BE2C (cell line): ENCODE data around the gene ABCC9.
"Not testable (repeated sequence)": the region's sequence is repeated elsewhere in the genome, so short reads cannot be mapped to it uniquely, and the experiment has no call there.

Source experiments
- DNase-seq: peaks from one replicate; pipeline ENCODE4 v3.0.0-alpha.2; 2020
- H3K27me3 ChIP-seq: fragments of 250-450 bp; sonication (Bioruptor Pico); 2 replicates; pipeline ENCODE4 v1.5.1; 2020; ENCODE audit warnings: mild to moderate bottlenecking
- H3K36me3 ChIP-seq: fragments of 250-450 bp; sonication (Bioruptor Pico); 2 replicates; pipeline ENCODE4 v1.5.1; 2020; ENCODE audit warnings: mild to moderate bottlenecking
- H3K4me1 ChIP-seq: fragments of 250-450 bp; sonication (Bioruptor Pico); 2 replicates; pipeline ENCODE4 v1.5.1; 2020
- H3K4me3 ChIP-seq: 2 replicates; pipeline ENCODE4 v1.5.1; 2011; ENCODE audit warnings: low read depth, low read length
- H3K9me3 ChIP-seq: fragments of 250-450 bp; sonication (Bioruptor Pico); 2 replicates; pipeline ENCODE4 v1.5.1; 2020
- TF ChIP-seq, protein P1 (sequence below): IDR thresholded peaks from 2 replicates; pipeline ENCODE4 v1.5.1; 2012; ENCODE audit warnings: mild to moderate bottlenecking, low read depth, low read length

Gene ABCC9

DNA sequence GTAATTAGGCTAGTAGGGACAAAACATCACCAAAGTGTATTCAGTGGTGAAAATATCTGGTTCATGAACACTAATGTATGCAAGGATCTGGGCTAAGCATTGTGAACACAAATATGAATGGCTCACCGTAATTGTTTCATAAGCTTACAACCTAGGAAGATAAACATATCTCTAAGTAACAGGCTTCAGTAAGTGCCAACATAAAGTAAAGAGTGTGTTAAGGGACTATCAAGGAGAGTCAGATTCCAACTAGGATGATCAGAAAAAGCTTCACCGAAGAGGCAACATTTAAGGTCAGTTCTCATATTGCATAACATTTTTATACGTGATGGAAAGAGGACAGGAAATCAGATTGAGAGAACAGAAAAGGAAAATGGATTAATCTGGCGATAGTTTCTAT is 29.4 kb downstream of the ABCC9 start:
- Histone ChIP-seq H3K9me3 (no peaks in the 10 kb centered on the region), H3K36me3 (no peaks in the 10 kb centered on the region), H3K27me3 (no peaks in the 10 kb centered on the region), H3K4me3 (no peak overlapping the region), H3K4me1 (no peaks in the 10 kb centered on the region)
- TF ChIP-seq, protein P1, sequence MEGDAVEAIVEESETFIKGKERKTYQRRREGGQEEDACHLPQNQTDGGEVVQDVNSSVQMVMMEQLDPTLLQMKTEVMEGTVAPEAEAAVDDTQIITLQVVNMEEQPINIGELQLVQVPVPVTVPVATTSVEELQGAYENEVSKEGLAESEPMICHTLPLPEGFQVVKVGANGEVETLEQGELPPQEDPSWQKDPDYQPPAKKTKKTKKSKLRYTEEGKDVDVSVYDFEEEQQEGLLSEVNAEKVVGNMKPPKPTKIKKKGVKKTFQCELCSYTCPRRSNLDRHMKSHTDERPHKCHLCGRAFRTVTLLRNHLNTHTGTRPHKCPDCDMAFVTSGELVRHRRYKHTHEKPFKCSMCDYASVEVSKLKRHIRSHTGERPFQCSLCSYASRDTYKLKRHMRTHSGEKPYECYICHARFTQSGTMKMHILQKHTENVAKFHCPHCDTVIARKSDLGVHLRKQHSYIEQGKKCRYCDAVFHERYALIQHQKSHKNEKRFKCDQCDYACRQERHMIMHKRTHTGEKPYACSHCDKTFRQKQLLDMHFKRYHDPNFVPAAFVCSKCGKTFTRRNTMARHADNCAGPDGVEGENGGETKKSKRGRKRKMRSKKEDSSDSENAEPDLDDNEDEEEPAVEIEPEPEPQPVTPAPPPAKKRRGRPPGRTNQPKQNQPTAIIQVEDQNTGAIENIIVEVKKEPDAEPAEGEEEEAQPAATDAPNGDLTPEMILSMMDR: no peak
- no peak for DNase-seq

DNA sequence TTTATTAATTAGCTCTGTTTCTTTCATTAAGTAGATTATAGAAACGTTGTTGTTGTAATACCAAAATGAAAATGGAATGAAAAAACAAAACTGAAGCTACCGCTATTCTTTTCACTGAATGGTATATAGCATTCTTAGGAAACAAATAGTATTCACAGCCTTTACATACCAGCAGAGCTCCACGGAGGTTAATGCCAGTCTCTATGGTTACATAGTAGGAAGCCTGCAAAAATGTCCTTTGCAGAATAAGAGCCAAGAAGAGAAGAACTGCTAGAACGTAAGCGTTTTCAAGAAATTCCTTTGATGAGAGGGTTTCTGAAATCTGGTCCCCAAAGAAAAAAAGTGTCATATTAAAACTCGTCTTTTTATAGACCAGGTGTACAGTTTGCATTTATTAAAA is 30.6 kb downstream of the ABCC9 start:
- no peak overlapping the region for H3K4me3 ChIP-seq
- TF ChIP-seq, protein P1: no peak
- no peaks in the 10 kb centered on the region for H3K27me3 ChIP-seq
- no peak for DNase-seq
- H3K36me3 ChIP-seq: no peaks in the 10 kb centered on the region
- H3K9me3 ChIP-seq: no peaks in the 10 kb centered on the region
- H3K4me1 ChIP-seq: no peaks in the 10 kb centered on the region

DNA sequence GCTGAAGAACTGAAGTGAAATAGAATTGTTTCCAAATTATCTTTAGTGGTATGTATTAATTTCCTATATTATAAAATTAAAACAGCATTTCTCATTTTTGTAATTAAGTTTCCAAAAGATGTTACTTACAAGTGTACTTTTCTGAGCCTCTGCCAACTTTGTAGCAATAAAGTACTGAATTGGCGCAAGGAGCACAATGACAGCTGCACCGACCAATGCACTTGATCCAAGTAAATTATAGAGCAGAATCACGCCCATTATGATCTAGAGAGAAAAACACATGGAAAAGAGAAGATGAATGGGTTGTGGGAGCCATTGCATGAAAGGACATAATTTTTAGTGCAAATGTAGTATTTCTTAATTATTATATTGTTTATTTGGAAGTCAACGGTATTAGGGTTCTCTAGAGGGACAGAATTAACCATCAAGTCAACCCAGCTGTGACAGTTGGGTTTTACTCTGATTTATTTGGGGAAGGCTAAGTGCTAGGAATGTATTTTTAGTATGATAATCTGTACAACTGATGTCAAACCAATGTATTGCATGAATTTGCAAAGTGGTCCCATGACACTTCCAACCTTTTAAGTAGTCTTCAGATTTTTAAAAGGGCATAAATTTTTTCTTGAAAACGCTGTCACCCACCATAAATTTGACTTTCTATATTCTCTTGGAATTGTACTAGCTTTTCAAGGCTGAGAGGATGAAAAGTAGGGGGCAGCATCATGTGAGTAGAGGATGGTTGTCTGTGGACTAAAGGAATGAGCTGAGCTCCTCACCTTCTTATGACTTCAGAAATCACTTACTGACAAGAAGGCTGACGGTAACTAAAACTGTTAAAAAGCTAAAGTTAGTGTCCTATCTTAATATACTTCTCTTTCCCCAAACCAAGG is 33.0 kb downstream of the ABCC9 start:
- DNase-seq: no peak
- Histone ChIP-seq H3K9me3 (no peaks in the 10 kb centered on the region), H3K36me3 (no peaks in the 10 kb centered on the region), H3K4me1 (no peaks in the 10 kb centered on the region), H3K27me3 (no peaks in the 10 kb centered on the region), H3K4me3 (no peak overlapping the region)
- TF ChIP-seq, protein P1: no peak

DNA sequence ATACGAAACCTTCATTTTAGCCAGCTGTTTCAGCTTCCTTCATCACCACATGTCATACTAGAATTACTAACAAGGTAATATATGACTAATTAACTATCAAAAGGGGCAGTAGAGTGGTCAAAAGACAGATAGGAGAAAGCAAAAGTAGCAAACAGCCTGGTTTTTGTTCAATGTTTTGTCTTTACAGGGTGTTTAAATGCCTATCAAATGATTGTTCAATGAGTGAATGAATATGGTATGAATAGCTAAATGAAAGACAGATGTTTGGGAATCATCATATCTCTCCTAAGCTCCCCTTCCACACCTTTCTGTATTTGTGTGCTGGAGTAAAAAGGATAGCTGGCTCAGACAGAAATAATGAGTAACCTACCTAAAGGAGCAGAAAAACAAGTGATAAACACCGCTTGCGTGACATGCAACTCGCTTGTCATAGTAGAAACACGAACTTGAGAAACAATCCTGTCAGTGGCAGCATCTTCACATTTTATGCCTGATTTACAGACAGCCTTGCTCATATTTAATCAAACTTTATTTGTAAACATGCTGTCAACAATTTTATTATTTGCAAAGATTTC is 34.2 kb downstream of the ABCC9 start:
- H3K36me3 ChIP-seq: no peaks in the 10 kb centered on the region
- no peaks in the 10 kb centered on the region for H3K27me3 ChIP-seq
- TF ChIP-seq, protein P1: no peak
- no peaks in the 10 kb centered on the region for H3K9me3 ChIP-seq
- no peak overlapping the region for H3K4me3 ChIP-seq
- no peaks in the 10 kb centered on the region for H3K4me1 ChIP-seq
- DNase-seq: no peak

DNA sequence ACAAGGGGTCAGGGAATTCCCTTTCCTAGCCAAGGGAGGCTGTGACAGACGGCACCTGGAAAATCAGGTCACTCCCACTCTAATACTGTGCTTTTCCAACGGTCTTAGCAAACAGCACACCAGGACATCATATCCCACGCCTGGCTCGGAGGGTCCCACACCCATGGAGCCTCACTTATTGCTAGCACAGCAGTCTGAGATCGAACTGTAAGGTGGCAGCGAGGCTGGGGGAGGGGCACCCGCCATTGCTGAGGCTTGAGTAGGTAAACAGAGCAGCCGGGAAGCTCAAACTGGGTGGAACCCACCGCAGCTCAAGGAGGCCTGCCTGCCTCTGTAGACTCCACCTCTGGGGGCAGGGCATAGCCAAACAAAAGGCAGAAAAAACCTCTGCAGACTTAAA is 41.7 kb downstream of the ABCC9 start:
- not testable (repeated sequence) for H3K4me3 ChIP-seq

DNA sequence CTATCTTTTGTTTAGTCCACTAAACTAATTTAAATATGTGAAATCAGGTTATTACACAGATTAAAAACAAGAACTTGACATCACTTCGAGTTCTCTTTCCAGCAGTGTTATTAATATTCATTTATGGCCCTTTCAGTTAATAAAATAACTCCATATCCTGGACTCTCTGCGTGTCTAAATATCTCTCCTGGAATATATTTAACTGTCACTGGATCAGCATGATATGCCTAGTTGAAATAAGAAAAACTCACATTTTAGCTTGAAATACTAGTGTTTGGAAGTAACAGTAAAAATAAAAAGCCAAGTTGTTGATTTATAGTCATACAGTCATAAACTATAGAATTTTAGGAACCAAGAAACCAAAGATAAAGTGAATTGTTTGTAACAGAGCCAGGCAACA is 45.6 kb downstream of the ABCC9 start:
- Histone ChIP-seq H3K4me1 (no peaks in the 10 kb centered on the region), H3K36me3 (no peaks in the 10 kb centered on the region), H3K9me3 (no peaks in the 10 kb centered on the region), H3K27me3 (no peaks in the 10 kb centered on the region), H3K4me3 (no peak overlapping the region)
- TF ChIP-seq, protein P1: no peak
- no peak for DNase-seq

More for the DNA sequence above, 41.7 kb downstream of the ABCC9 start:
- not testable (repeated sequence) for H3K4me1 ChIP-seq, DNase-seq, H3K9me3 ChIP-seq, H3K36me3 ChIP-seq, H3K27me3 ChIP-seq
